HFF-Myc (cell line): ENCODE data around the gene NAV2.

Experiments used
- DNase-seq: peaks from one replicate; pipeline ENCODE4 v3.0.0-alpha.2; 2011; ENCODE audit warnings: low read depth; ENCODE audit errors: extremely low read depth
- H3K4me3 ChIP-seq: replicated peaks from 2 replicates; pipeline ENCODE4 v1.5.1; 2011; ENCODE audit warnings: low read depth, mild to moderate bottlenecking, control low read depth, low read length
- CTCF ChIP-seq: IDR thresholded peaks from 2 replicates; pipeline ENCODE4 v1.5.1; 2012; ENCODE audit warnings: mild to moderate bottlenecking, low read depth, low read length, control low read depth; ENCODE audit errors: missing control alignments

Gene NAV2

DNA sequence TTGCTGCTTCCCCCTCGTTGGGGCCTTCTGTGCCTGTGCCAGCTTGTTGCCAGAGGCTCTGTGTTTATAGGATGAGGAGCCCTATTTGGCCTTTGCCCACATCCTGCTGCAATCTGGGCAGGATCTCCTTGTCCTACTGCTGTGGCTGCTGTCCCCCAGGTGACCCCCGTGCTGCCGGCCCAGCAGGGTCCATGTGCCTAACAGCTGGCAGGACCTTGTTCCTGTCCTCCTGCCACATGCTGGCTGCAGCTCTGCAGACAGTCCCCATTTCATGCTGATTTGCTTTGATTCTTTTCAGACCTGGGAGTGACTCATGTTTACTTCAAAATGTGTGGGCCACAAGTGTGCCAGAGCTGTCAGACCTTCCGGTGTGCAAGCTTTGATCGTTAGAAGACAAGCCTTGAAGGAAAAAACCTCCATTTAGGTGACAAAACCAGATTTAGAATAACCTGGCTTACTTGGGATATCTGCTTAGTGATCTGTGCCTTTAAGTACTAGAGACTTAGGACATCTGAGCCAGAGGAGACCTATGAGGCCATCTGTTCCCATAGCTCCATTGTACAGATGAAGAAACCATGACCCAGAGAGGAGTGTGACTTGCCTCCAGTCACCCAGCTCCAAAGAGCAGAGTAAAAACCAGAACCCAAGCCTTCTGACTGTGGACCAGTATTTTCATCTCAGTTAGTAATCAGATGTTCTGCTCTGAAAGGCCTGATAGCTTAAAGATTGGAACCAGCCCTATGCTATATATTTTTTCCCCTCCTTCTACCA lies 11.1 kb downstream of the NAV2 start:
- H3K4me3 ChIP-seq, result no peak overlapping the region
- peak; percentile 77 for DNase-seq
- TF ChIP-seq CTCF, result no peak

DNA sequence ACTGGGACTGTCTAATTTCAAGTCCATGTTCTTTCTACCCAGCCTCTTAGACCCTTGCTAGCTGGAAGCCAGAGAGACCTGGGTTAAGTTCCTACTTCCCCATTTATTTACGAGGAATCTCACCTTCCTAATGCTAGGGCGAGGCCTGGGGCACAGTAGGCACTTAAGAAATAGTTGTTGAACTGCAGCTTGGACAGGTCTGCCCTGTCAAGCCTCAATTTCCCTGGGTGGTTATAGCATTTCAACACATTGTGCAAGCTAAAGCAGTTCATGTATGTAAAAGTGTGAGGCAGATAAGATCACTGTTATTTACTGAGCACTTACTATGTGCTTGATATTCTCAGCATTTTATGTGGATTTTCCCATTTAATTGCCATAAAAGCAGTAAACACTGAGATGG lies 12.1 kb downstream of the NAV2 start:
- no peak for TF ChIP-seq CTCF
- H3K4me3 ChIP-seq, result no peak overlapping the region
- no peak for DNase-seq

DNA sequence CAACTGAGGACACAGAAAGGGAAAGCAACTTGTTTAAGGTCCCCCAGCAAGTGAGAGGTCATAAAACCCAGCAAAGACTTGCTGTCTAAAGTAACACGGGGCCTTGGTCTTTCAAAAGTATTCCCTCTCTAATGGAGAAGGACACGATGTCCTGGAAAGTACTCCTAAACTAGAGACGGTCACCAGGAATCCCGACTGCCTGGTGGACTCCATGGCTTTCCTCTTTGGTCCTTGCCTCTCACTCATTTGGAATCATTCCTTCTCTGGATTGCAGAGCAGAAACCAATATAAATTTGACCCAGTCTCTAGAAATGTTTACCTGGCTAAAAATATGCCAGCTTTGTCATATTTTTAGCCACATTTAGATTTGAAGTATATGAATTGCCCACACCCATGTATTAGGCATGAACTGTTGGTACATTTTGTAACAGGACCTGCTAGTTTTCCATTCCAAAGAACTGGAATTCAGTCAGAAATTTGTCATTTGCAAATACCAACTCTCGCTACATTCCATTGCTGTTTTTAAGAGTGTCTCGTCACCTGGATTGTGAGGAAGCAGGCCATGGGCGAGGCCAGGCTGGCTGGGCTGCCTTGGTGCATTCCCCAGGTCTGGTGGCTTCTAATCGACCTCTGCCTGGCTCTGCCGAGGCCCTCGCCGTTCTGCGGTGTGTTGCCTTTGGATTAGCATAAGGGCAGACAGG lies 12.9 kb downstream of the NAV2 start:
- no peak for TF ChIP-seq CTCF
- DNase-seq, result no peak
- no peak overlapping the region for H3K4me3 ChIP-seq

GRCh38 chr11:19727246-19727645 lies 14.6 kb downstream of the NAV2 start:
- DNase-seq, result peak; percentile 42
- H3K4me3 ChIP-seq, result no peak overlapping the region
- no peak for TF ChIP-seq CTCF

DNA sequence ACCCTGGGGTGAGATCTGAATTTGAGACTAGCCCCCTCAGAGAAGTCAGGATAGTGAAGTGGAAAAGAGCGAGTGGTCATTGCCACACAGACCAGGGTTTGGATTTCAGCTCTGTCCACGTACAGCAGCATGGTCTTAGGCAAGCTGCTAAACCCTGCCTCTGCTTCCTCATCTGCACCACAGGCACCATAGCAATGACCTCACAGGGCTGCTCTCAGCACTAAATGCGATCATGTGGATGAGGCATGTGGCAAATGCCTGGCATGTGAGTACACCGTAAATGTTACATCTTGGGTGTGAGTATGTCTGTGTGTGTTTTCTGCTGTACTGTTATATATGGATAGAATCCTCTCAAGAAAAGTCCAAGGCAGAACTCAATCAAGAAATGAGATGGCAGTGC lies 15.8 kb downstream of the NAV2 start:
- TF ChIP-seq CTCF, result no peak
- DNase-seq, result peak; percentile 19
- H3K4me3 ChIP-seq, result no peak overlapping the region

DNA sequence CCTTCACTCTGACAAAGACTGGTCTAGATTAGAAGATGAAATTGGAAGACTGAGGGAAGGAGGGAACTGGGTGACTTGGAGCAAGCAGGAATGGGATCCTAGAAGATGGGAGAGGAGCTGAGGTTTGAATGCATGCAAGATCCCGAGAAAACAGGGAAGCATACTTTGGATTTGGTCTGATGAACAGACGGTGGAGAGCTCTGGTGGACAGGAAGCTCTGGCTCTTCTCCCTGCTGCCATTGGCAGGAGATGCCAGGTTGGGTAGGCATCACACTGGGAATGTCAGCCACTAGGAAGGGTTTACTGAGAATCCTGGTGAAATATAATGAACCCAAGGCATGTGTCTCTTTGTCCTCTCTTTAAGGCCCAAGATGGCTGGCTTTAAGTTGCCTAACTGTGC lies 16.5 kb downstream of the NAV2 start:
- no peak for TF ChIP-seq CTCF
- DNase-seq, result no peak

More for the DNA sequence above, 16.5 kb downstream of the NAV2 start:
- no peak overlapping the region for H3K4me3 ChIP-seq
